NT2/D1 (cell line): ENCODE data around the gene ACAN.

Source experiments
- DNase-seq: peaks from one replicate; pipeline ENCODE4 v3.0.0-alpha.2; 2011; ENCODE audit warnings: low read depth, low spot score
- H3K27me3 ChIP-seq: 2 replicates; pipeline ENCODE4 v1.6.0; 2011; ENCODE audit warnings: mild to moderate bottlenecking; ENCODE audit not compliant: insufficient read length, insufficient read depth
- H3K36me3 ChIP-seq: 2 replicates; pipeline ENCODE4 v1.6.1; 2011; ENCODE audit warnings: mild to moderate bottlenecking, low read length, mixed read lengths; ENCODE audit not compliant: insufficient read depth, insufficient read length
- H3K4me1 ChIP-seq: 2 replicates; pipeline ENCODE4 v1.5.1; 2011; ENCODE audit not compliant: insufficient read depth, insufficient read length
- H3K4me3 ChIP-seq: 2 replicates; pipeline ENCODE4 v1.5.1; 2011; ENCODE audit warnings: low read depth; ENCODE audit not compliant: insufficient read length
- H3K9ac ChIP-seq: 2 replicates; pipeline ENCODE4 v1.6.0; 2011; ENCODE audit warnings: low read depth; ENCODE audit not compliant: insufficient read length
- H3K9me3 ChIP-seq: 2 replicates; pipeline ENCODE4 v1.5.1; 2011; ENCODE audit warnings: mild to moderate bottlenecking, low read length; ENCODE audit not compliant: insufficient read depth
- SUZ12 ChIP-seq: IDR thresholded peaks from 2 replicates; pipeline ENCODE4 v1.6.1; 2011; ENCODE audit not compliant: insufficient read length, insufficient read depth; ENCODE audit errors: extremely low read depth
- YY1 ChIP-seq: IDR thresholded peaks from 2 replicates; pipeline ENCODE4 v1.6.1; 2011; ENCODE audit not compliant: insufficient read length, insufficient read depth
- ZNF274 ChIP-seq: IDR thresholded peaks from 2 replicates; pipeline ENCODE4 v1.6.1; 2011; ENCODE audit warnings: mild to moderate bottlenecking, low read depth, low read length

The ACAN gene

DNA sequence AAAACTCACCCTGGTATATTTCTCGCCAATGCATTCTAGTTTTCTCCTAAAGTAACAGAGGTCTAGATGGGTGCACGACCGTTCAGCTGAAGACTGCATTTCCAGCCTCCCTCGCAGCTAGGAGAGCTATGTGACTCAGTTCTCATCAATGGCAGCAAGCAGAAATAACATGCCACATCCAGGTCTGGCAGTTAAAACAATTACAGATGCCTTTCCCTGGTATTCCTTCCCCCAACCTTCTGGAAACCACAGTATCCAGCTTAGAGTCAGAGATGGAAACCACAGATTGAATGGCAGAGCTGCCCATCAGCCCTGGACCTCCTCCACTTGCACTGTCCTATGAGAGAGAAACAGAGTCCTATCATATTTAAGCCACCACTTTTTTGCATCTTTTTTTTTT, 87.3 kb downstream of the ACAN start:
- DNase-seq = no peak
- H3K4me1 ChIP-seq = peaks cover 10% of the 10 kb centered on the region
- H3K9me3 ChIP-seq = no peaks in the 10 kb centered on the region
- H3K27me3 ChIP-seq = peaks cover 12% of the 10 kb centered on the region
- no peak overlapping the region for H3K4me3 ChIP-seq
- H3K36me3 ChIP-seq = no peaks in the 10 kb centered on the region
- TF ChIP-seq YY1 (no peak), SUZ12 (no peak), ZNF274 (no peak)
- H3K9ac ChIP-seq = no peak overlapping the region

GRCh38 chr15:88891540-88892254, 88.5 kb downstream of the ACAN start:
- peaks cover 14% of the 10 kb centered on the region for H3K27me3 ChIP-seq
- H3K9me3 ChIP-seq = no peaks in the 10 kb centered on the region
- TF ChIP-seq SUZ12 (no peak), ZNF274 (no peak), YY1 (no peak)
- H3K4me1 ChIP-seq = peaks cover 19% of the 10 kb centered on the region
- no peak overlapping the region for H3K4me3 ChIP-seq
- no peak for DNase-seq
- H3K9ac ChIP-seq = no peak overlapping the region
- H3K36me3 ChIP-seq = no peaks in the 10 kb centered on the region

- H3K9me3 ChIP-seq = no peaks in the 10 kb centered on the region
- peaks cover 39% of the 10 kb centered on the region for H3K4me1 ChIP-seq
- H3K27me3 ChIP-seq = peaks cover 14% of the 10 kb centered on the region
- DNase-seq = peak; percentile 82
- peak overlapping the region; percentile 75 for H3K4me3 ChIP-seq
- H3K36me3 ChIP-seq = peaks cover 7% of the 10 kb centered on the region
- H3K9ac ChIP-seq = peak overlapping the region; percentile 82
- no peak for TF ChIP-seq YY1
- no peak for TF ChIP-seq ZNF274
- no peak for TF ChIP-seq SUZ12
Measured at GRCh38 chr15:88894348-88894818, 91.1 kb downstream of the ACAN start.

GRCh38 chr15:88894819-88895767, 91.9 kb downstream of the ACAN start, which contains the start of gene HAPLN3:
Gene HAPLN3 (minus strand): TSS chr15:88895544. CDS start chr15:88887298, 8,246 bp downstream.
- Histone ChIP-seq H3K4me3 (peak within 1 kb of the TSS; percentile 75), H3K4me1 (peaks cover 42% of the 10 kb centered on the region), H3K9me3 (no peaks in the 10 kb centered on the region), H3K9ac (peak within 1 kb of the TSS; percentile 82), H3K36me3 (peaks cover 11% of the 10 kb centered on the region), H3K27me3 (peaks cover 14% of the 10 kb centered on the region)
- no peak for DNase-seq
- no peak for TF ChIP-seq ZNF274
- TF ChIP-seq YY1 = no peak
- TF ChIP-seq SUZ12 = no peak

DNA sequence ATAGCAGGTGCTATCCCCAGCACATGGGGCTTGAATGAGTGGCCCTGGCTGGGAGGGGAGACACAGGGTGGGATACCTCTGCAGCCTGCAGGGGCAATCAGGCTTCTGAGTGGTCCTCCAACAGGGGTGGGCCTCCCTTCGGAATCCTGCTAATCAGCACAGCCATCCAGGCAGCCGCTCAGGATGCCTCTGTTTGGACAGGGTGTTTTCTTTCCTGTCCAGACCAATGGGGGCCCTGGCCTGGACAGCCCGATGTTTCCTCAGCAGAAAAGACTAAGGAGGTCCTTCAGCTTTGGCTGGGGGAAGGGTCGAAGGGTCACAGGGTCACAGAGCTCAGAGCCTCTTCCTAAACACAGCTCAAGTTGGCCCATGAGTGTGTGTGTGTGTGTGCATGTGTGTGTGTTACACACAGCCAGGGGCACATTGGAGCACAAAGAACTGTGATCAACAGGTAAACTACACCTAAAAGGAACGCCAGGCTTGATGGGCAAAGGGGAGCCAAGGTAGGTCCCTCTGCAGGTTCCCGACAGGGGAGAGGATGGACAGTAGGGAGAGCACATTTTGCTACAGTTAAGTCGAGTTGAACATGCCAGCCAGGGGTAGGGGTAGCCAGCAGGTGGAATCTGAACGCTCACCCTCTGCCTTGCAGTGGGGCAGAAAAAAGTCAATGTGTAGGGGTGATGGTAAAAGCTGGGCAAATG, 93.2 kb downstream of the ACAN start:
- no peak overlapping the region for H3K4me3 ChIP-seq
- H3K4me1 ChIP-seq = peaks cover 43% of the 10 kb centered on the region
- H3K36me3 ChIP-seq = peaks cover 22% of the 10 kb centered on the region
- peak overlapping the region; percentile 52 for H3K9ac ChIP-seq
- H3K27me3 ChIP-seq = peaks cover 14% of the 10 kb centered on the region
- no peak for DNase-seq
- no peak for TF ChIP-seq SUZ12
- no peak for TF ChIP-seq ZNF274
- TF ChIP-seq YY1 = no peak
- H3K9me3 ChIP-seq = no peaks in the 10 kb centered on the region

DNA sequence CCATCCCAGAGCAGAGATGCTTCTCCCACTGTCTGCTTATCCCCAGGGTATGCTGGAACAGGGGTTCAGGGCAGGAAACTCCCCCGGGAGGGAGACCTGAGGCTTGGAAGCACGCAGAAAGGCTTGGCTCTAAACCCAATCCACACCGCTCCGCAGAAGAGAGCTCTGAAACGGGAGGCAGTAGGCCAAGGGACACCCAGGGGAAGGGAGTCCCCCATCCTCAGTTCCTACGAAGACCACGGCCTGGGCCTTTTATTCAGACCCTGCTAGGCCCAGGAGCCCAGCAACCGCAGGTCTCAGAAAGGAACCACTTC, 93.9 kb downstream of the ACAN start:
- DNase-seq = no peak
- Histone ChIP-seq H3K4me3 (no peak overlapping the region), H3K4me1 (peaks cover 45% of the 10 kb centered on the region), H3K9me3 (no peaks in the 10 kb centered on the region), H3K36me3 (peaks cover 28% of the 10 kb centered on the region), H3K27me3 (peaks cover 14% of the 10 kb centered on the region), H3K9ac (peak overlapping the region; percentile 52)
- TF ChIP-seq YY1 = no peak
- TF ChIP-seq ZNF274 = no peak
- no peak for TF ChIP-seq SUZ12
